GM21360 (cell line): ENCODE results near the gene KCNK6.

ENCODE experiments used
- ATAC-seq: cut with Tn5 transposase; IDR thresholded peaks from one replicate; pipeline ENCODE4 v1.9.1; 2021; ENCODE audit warnings: mild to moderate bottlenecking, moderate library complexity; ENCODE audit not compliant: unreplicated experiment

KCNK6 gene

DNA sequence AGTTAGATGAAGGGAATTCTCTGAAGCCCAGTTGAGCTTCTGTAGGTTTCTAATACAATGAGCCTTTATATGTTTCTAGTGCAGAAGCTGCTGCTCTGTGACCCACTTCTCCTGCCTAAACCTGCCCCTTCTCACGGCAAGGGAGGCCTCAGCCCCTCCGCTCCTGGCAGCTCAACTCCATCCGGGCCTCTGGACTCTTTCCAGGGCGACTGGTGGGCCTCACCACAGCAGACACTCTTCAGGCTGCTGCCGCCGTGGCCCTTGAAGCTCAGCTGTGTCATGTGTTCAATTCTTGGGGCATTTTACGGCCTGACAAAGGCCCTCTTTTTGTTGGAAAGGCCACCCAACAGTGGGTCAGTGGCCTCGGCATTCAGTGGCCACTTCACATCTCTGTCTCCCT, 25.6 kb upstream of the KCNK6 start:
- ATAC-seq = no peak

DNA sequence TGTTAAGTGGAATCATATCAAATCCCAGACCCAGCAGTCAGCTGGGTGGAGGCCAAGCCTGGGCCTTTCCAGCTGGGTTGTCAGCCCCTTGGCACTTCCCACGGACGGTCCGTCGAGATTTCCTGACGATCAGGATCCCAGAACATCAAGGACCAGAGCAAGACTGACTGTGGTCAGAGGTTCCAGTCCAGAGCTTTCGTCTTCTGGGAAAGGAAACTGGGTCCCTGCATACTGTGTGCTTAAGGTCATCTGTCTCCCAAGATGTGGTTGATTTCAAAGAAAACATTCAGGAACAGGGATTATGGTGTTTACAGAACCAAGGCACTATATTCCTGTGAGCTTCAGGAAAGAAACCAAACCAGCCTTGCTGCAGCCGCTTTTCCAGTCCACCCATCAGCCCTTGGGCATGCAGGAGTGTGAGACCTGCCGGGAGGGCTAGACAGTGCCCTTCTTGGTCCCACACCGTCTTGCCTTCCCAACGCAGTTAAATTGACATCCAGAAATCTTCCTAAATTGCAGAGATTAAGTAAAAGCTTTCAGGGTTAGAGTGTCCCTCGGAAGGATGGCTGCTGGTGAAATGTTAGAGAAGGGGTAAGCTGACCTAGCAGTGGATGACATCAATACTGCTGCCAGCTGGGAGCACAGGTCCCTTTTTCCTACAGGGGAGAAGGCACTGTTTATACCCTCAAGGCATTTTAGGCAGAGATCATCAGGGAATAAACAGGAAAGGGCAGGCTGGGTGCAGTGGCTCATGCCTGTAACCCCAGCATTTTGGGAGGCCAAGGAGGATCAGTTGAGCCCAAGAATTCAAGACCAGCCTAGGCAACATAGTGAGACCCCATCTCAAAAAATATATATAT, 20.6 kb upstream of the KCNK6 start:
- ATAC-seq = no peak

DNA sequence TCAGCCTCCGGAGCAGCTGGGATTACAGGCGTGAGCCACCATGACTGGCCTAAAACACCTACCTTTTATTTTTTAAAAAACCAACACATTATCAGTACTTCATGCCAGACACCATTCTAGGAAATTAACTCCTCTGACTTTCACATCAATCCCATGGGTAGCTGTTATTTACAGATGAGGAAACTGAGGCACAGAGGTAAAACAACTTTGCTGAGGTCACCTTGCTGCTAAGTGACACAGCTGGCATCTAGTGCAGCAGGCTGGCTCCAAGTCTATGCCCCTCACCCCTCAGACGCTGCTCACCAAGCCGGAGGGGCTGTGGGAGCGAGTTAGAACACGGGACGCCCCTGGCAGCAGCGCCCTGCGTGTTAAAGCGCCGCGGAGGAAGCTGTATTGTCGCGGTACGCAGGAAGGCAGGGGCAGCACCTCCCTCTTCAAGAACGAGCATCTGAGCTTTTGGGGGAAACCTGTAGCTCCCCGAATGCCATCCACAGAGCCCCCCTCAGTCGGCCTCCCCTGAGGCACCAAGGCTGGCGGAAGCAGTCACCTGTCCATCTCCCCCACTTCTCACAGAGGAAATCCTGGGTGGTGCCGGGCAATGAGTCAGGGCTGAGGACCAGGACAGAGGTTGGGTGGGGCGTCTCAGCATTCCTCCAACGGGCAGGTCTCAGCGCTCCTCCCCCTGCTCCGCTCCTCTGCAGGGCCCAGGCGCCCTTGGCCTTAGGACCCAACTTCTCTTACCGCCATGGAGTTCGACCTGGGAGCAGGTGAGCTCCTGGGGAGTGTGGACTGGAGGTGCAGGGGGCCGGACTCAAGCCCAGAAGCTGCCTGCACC, 15.9 kb upstream of the KCNK6 start, which contains the start of gene C19orf33:
Gene C19orf33, plus strand, starts transcription at position 735 of the 835 bp plus-strand sequence. Its CDS starts 11 bp downstream, at position 746.
- ATAC-seq = no peak

DNA sequence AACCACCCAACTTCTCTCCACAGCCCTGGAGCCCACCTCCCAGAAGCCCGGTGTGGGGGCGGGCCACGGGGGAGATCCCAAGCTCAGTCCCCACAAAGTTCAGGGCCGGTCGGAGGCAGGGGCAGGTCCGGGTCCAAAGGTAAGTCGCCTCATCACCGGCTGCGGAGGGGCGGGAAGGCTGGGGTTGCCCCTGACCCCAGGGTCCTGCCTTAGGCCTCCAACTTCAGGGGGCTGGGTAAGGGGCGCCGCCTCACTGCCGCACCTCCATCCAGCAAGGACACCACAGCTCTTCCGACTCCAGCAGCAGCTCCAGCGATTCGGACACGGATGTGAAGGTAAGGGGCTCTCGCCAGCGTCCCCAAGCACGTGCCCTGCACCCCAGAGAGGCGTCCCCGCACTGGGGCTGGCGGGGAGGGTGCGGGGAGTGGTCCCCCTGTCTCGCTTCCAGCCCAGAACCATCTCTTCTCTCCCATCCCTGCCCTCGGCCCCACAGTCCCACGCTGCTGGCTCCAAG, 15.2 kb upstream of the KCNK6 start:
- no peak for ATAC-seq

DNA sequence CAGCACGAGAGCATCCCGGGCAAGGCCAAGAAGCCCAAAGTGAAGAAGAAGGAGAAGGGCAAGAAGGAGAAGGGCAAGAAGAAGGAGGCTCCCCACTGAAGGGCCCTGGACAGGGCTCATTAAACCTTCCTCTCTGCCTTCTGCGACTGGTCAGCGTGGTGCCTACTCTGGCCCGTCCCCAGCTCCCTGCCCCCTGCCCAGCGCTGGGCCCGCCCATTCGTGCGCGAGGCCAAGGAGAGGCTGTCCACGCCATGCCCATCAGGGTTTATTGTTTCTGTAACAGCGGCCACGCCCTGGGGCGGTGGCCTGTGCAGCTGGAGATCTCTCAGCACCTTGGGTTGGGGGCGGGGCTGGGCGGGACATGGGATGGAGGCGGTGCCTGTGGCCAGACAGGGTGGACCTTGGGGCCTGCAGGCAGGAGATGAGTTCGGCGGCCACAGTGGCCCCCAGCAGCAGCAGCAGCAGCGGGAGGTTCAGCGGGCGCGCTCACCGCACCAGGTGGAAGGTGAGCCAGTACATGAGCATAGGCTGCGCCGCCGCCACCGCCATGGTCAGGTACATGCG, 14.7 kb upstream of the KCNK6 start:
- ATAC-seq = no peak

DNA sequence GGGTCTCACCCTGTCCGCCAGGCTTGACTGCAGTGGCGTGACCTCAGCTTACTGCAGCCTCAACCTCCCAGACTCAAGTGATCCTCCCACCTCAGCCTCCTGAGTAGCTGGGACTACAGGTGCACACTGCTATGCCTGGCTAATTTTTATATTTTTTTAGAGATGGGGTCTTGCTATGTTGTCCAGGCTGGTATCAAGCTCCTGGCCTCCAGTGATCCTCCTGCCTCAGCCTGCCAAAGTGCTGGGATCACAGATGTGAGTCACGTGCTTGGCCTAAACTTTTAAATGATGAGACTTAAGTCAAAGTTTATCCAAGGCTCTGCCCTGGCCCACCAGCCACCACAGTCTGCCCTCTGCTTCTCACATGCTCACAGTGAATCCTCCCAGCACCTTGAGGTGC, 13.4 kb upstream of the KCNK6 start:
- ATAC-seq = no peak

DNA sequence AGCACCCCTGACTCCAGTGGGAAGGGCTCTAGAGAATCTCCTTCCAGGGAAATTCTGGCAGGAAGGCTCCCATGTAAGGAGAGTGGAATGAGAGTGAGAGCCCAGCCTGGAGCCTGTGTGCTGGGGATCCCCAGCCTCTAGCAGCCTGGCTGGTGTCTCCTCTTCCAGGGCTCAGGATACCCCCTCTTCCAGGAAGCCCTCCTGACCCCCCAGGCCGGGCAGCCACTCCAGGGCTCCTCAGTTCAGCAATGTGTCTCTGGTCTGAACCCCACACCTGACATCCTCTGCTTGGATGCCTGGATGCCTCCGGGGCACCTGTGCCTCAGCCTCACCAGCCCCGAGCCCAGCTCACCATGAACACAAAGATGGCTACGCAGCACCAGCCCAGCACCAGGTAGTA, 12.6 kb upstream of the KCNK6 start:
- no peak for ATAC-seq

DNA sequence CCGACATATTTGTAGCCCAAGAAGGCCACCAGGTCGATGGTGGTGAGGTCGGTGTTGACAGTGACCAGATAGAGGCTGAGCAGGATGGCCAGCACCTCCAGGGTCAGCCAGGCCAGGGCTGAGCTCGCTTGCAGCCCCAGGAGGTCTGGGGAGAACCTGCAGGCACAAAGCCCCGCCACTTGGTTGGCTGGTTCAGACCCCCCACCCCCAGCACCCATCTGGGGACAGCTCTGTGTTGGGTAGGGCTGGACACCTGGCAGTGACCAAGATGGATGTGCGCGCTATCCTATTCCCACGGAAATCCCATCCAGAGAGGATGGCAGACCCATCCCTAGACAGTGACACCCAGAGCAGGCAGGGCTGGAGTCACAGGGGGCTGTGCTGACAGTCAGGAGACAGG, 12.0 kb upstream of the KCNK6 start:
- ATAC-seq = no peak

DNA sequence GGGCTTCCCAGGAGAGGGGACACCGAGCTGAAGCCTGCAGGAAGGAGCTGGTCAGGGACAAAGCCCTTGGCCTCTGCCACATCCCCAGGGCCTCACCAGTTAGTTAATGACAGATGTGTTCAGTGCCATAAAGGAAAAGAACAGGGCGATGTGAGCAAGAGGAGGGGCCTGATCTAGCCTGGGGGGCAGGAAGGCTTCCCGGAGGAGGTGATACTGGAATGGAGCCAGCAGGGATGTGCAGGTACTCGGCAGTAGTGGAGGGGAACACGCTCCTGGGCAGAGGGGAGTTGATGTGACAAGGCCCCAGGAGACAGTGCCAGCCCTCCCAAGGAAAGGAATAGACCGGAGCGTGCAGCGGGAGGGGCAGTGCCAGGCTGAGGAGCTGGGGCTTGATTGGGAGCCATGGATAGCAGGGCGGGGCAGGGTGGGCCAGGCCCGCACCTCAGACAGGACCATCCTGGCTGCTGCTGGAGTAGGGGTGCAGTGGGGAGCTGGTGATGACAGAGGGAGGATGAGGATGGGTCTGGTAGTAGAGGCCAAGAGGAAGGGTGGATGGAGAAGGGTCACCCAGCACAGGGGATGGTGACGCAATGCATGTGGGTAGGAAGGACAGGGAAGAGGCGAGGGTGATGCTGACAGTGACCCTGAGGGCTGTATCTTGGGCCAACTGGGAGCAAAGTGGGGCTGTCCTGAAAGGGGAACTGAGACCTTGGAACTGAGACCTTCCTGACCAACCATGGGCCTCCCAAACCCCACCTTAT, 11.5 kb upstream of the KCNK6 start:
- ATAC-seq = no peak

DNA sequence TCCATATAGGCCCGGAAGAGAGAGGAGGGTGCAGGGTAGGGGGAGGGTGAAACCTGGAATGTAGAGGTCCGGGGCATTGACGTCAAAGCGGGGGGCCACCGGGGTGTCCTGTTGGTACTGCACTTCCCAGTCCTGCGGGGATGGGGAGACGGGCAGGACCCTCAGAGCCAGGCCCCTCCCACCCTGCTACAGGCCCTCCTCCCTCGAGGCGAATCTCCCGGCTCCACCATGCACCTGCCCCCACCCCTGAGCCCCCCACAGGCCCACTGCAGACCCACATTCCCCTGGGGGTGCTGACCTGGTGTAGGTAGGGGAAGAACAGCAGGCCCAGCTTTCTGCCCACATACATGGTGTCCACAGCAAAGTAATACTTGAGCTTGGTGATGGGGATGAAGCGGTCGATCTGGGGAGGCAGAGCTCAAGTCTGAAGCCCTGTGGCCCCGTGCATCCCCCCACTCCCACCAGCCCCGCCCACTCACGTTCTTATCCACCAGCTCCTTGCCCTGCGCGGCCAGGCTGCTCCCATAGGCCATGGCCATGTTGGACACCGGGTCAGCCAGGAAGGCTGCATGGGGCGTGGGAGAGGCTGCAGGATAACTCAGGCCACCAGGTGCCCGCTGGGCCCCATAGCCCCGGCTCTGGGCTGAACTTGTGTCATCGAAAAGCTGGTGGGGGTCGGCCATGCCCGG, 10.6 kb upstream of the KCNK6 start:
- ATAC-seq = no peak

DNA sequence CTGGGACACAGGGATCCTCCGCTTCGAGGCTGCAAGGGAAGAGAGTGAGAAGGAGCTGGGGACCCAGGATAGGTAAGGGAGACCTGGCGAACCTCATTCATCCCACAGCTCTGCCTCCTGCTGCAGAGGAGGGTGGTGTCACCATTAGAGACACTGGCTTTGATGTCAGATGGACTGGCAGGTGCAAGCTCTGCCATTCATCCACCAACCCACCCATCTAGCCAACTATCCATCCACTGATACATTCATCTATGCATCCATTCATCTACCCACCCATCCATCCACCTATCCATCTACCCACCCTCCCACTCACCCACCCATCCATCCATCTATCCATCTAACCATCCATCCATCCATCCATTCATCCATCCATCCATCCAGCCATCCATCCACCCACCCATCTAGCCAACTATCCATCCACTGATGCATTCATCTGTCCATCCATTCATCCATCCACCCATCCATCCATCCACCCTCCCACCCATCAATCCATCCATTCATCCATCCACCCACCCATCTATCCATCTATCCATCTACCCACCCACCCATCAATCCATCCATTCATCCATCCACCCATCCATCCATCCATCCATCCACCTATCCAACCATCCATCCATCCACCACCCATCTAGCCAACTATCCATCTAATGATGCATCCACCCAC, 9.9 kb upstream of the KCNK6 start:
- no peak for ATAC-seq

DNA sequence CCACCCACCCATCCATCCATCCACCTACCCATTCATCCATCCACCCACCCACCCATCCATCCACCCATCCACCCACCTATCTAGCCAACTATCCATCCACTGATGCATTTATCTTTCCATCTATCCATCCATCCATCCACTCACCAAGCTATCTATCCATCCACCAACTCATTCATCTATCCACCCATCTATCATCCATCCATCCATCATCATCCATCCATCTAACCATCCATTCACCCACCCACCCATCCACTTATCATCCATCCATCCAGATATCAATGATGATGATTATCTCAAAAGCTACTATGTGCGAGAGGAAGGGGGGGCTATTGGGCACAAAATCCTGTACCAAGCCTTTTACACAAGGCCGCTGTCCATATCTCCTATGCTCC, 9.4 kb upstream of the KCNK6 start:
- ATAC-seq = no peak

DNA sequence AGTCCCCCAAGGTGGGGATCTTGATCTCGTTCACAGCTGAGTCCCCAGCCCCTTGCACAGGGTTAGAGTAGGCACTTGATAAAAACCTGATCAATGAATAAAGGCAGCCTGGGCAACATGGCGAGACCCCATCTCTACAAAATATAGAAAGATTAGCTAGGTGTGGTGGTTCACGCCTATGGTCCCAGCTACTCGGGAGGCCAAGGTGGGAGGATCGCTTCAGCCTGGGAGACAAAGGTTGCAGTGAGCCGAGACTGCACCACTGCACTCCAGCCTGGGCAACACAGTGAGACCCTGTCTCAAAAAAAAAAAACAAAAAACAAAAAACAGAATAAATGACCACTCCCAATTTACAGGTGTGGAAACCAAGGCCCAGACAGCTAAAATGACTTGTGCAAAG, 8.7 kb upstream of the KCNK6 start:
- no peak for ATAC-seq

DNA sequence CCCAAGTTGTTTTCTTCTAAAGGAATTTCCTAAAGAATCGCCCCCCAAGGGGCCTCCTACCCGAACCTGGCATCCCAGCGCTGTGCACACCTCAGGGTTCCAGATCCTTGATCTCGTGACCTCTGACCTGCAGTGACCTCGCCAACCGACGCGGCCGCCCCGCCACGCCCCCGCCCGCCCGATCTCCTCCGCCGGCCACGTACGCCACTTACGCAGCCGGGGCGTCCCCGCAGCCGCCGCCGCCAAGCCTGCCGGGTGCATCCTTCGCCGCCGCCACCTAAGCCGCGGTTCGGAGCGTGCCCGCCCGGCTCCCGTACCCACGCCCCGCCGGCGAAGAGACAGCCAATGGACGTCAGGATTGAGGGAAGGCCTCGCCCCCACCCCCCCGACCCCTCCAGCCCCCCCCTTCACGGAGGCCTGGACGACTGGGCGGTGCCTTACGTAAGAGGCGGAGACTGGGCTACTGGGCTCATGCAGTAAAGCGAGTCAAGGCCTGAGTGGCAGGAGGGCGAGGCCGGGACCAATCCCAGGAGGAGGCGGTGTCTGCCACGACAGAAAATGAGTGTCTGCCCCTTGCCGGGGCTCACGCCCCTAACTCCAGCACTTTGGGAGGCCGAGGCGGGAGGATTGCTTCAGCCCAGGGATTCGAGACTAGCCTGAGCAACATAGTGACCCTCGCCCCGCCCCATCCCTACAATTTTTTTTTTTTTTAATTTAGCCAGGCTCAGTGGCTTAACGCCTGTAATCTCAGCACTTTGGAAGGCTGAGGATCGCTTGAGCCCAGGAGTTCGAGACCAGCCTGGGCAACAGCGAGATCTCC, 3.8 kb upstream of the KCNK6 start, which contains the start of gene YIF1B:
Gene YIF1B, minus strand, starts transcription at position 291 of the 820 bp plus-strand sequence. Its CDS starts 30 bp downstream, at position 261.
- peak; percentile 80 for ATAC-seq

DNA sequence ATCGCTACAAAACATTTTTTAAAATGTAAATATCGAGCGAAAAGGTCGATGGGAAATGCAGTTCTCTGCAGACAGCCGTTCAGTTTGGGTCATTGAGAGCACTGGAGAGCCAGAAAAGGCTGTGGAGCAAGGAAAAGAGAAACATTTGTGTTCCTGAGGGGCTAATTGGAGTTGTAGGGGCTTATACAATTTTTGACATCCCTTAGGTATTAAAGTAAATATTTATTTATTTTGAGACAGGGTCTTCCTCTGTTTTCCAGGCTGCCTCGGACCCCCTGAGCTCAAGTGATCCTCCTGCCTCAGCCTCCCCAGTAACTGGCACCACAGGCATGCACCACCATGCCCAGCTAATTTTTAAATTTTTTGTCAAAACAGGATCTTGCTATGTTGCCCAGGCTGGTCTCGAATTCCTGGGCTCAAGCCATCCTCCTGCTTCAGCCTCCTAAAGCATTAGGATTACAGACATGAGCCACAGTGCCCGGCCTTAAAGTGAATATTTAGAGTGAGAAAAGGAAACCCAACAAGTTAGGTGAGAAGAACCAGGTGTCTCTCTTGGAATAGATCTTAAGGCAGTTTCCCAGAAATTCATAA, 3.1 kb upstream of the KCNK6 start:
- ATAC-seq = no peak

DNA sequence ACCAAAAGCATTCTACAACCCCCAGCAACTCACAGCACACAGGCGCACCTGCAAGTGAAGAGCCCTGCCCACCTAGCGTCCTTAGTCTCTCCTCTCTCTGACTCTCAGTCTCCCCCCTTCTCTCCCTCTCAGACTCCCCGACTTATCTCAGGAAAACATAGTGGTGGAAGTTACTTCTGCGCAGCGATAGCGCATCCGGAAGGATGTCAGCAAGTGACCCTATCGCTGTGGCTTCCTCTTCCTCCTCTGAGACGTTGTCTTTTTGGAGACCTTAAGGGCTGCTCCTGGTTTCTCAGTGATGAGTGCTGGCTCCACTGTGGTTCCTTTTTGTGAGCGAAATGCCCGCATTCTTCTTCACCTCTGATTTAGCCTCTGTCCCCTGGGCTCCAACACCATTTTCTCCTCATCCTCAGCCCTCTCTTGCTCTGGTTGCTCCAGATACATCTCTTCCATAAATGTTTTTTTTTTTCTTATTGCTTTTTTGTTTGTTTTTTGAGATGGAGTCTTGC, 2.5 kb upstream of the KCNK6 start:
- ATAC-seq = no peak

DNA sequence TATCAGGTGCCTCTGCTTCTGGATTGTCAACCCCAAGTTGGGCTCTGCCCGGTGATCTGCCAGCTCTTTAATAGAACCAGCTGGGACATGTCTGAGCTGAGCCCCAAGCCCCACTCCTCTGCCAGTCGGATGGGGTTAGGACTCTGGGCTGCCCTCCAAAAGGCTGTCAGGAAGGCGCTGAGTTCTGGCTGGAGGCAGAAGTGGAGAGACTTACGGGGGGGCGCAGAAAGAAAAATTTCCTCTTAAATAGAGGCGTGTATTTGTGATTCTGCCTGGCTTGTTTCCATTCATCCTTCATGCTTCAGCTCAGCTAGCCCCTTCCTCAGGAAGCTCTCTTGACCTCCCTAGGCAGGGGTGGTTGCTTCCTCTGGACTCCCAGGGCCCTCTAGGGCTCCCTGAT, 985 bp upstream of the KCNK6 start:
- ATAC-seq = no peak

DNA sequence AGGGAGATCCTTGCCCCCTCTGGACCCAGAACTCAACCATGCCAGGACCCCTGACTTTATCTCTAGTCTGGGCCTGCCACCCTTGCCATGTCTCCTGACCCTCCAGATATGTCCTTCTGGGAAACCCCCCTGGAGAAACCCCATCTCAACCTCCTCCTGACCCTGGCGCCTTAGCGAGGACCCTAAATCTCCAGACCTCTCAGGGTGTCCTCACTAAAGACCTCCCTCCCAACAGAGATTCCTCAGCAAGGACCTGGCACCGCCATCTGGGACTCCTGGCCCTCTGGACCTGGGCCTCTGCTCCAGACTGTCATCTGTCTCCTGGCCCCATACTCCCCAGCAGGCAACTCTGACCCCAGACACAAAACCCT, 1.3 kb downstream of the KCNK6 start:
- ATAC-seq = no peak
